Measurements from ENCODE around the gene SLC6A18. TPM values are rescaled to one million over a fixed set of nuclear protein-coding genes. Genes with fewer than 3 reads are reported as not detected.
A peak's percentile ranks its signal among the peaks of the same experiment; 100 is the strongest.

SLC6A18 gene
- total and polyA plus RNA-seq, 9 of the 15 experiments (the other 6 are each of a cell fraction or from before 2014, with no cell fraction given): not detected

- TF ChIP-seq MECOM (CRISPR knock-in tag; IDR thresholded peaks at IDR 0.05) (peak; percentile 78; the same call in 1 of the 2 replicates), MEF2D (tag; conservative IDR thresholded peaks at IDR 0.05; ENCODE audit: low read depth) (peak; percentile 88), NFIC (IDR thresholded peaks at IDR 0.05) (peak; percentile 93), MTA3 (IDR thresholded peaks at IDR 0.05; ENCODE audit: borderline replicate concordance) (peak; percentile 94), ZFPM2 (CRISPR knock-in tag; IDR thresholded peaks at IDR 0.05) (no peak), LCOR (CRISPR knock-in tag; IDR thresholded peaks at IDR 0.05) (peak; percentile 82), ESRRB (CRISPR knock-in tag; IDR thresholded peaks at IDR 0.05; ENCODE audit: borderline replicate concordance) (no peak), PATZ1 (CRISPR knock-in tag; IDR thresholded peaks at IDR 0.05; ENCODE audit: borderline replicate concordance) (no peak), ZNF764 (CRISPR knock-in tag; IDR thresholded peaks at IDR 0.05; ENCODE audit: low read depth) (no peak), MBD2 (IDR thresholded peaks at IDR 0.05; ENCODE audit: borderline replicate concordance, low read depth) (peak; percentile 91), ZBTB34 (CRISPR knock-in tag; IDR thresholded peaks at IDR 0.05) (no peak), C11orf30 (IDR thresholded peaks at IDR 0.05; ENCODE audit: low read depth) (peak; percentile 56; the same call in 1 of the 2 replicates), NRF1 (conservative IDR thresholded peaks at IDR 0.05 in 1 of 2, IDR thresholded peaks at IDR 0.05 in 1 of 2) (0 out of 4 replicates have a peak, but pooled peaks have one; percentile 27 to 29), ZBTB43 (CRISPR knock-in tag; IDR thresholded peaks at IDR 0.05) (no peak), ZNF830 (CRISPR knock-in tag; IDR thresholded peaks at IDR 0.05) (peak; percentile 53; the same call in 1 of the 2 replicates), ZNF699 (CRISPR knock-in tag; IDR thresholded peaks at IDR 0.05; ENCODE audit: insufficient replicate concordance) (no peak), GTF2A2 (tag; IDR thresholded peaks at IDR 0.05) (no peak), ZSCAN29 (IDR thresholded peaks at IDR 0.05) (no peak), POLR2B (IDR thresholded peaks at IDR 0.05; ENCODE audit: low read depth, partially characterized antibody) (no peak), TSHZ1 (CRISPR knock-in tag; IDR thresholded peaks at IDR 0.05) (peak; percentile 63; the same call in 1 of the 2 replicates)
These were observed 39.4 kb upstream of the SLC6A18 start (continued) for GRCh38 chr5:1185629-1186350.

Data from K562 (cell line).